Ishikawa (cell line): ENCODE data around the gene ABCG1.

Experiments
- CEBPB ChIP-seq: IDR thresholded peaks from 2 replicates; pipeline ENCODE4 v1.6.1; 2012
- CREB1 ChIP-seq: IDR thresholded peaks from 2 replicates; pipeline ENCODE4 v1.6.1; 2012; ENCODE audit warnings: low read depth
- EGR1 ChIP-seq: IDR thresholded peaks from 2 replicates; pipeline ENCODE4 v1.6.1; 2012
- EP300 ChIP-seq: IDR thresholded peaks from 2 replicates; pipeline ENCODE4 v1.6.1; 2012; ENCODE audit warnings: borderline replicate concordance
- FOXM1 ChIP-seq: IDR thresholded peaks from 2 replicates; pipeline ENCODE4 v1.6.1; 2012; ENCODE audit warnings: low read depth, borderline replicate concordance
- MAX ChIP-seq: IDR thresholded peaks from 2 replicates; pipeline ENCODE4 v1.6.1; 2012
- NFIC ChIP-seq: IDR thresholded peaks from 2 replicates; pipeline ENCODE4 v1.6.1; 2012
- RAD21 ChIP-seq: IDR thresholded peaks from 2 replicates; pipeline ENCODE4 v1.6.1; 2012; ENCODE audit warnings: low read depth
- TAF1 ChIP-seq: IDR thresholded peaks from 2 replicates; pipeline ENCODE4 v1.6.1; 2012; ENCODE audit warnings: low read depth, mild to moderate bottlenecking
- TCF12 ChIP-seq: IDR thresholded peaks from 2 replicates; pipeline ENCODE4 v1.6.1; 2012; ENCODE audit warnings: low read depth
- TEAD4 ChIP-seq: IDR thresholded peaks from 2 replicates; pipeline ENCODE4 v1.6.1; 2012
- USF1 ChIP-seq: IDR thresholded peaks from 2 replicates; pipeline ENCODE4 v1.6.1; 2012
- YY1 ChIP-seq: IDR thresholded peaks from 2 replicates; pipeline ENCODE4 v1.6.1; 2012; ENCODE audit warnings: low read depth
- ZBTB7A ChIP-seq: IDR thresholded peaks from 2 replicates; pipeline ENCODE4 v1.6.1; 2012; ENCODE audit warnings: low read depth
- TF ChIP-seq, protein P1 (sequence below): IDR thresholded peaks from 2 replicates; pipeline ENCODE4 v1.6.1; 2012; ENCODE audit warnings: low read depth, mild to moderate bottlenecking

Gene ABCG1

GRCh38 chr21:42309753-42310213 lies 90.8 kb downstream of the ABCG1 start:
- peak; percentile 84 for TF ChIP-seq RAD21
- no peak for TF ChIP-seq CREB1

DNA sequence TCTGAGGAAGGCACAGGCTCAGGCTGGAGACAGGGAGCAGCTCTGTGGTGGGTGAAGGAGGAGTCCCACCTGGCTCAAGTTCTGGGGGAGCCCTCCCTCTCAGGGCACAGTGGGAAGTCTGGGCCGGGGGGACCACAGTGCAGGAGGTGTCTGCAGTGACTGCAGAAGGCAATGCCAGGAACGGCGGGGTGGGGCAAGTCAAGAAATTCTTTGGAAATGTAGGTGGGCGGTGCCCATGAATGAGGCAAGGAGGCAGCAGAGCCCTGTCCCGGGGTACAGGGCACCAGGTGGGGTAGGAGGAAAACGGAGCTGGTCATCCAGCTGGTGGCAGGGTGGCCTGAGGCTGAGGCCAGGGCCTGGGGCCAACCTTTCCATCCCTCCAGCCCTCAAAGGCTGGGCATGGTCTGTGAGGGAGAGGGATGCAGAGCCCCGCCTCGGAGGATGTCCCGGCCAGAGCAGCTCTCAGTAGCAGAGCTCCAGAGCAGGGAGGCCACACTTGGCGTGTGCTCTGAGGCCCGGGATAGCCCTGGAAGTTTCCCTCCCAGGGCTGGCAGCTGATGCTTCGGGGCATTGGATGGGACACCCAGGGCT lies 91.6 kb downstream of the ABCG1 start:
- TF ChIP-seq NFIC (no peak), TAF1 (no peak), TCF12 (no peak)
- TF ChIP-seq, protein P1, sequence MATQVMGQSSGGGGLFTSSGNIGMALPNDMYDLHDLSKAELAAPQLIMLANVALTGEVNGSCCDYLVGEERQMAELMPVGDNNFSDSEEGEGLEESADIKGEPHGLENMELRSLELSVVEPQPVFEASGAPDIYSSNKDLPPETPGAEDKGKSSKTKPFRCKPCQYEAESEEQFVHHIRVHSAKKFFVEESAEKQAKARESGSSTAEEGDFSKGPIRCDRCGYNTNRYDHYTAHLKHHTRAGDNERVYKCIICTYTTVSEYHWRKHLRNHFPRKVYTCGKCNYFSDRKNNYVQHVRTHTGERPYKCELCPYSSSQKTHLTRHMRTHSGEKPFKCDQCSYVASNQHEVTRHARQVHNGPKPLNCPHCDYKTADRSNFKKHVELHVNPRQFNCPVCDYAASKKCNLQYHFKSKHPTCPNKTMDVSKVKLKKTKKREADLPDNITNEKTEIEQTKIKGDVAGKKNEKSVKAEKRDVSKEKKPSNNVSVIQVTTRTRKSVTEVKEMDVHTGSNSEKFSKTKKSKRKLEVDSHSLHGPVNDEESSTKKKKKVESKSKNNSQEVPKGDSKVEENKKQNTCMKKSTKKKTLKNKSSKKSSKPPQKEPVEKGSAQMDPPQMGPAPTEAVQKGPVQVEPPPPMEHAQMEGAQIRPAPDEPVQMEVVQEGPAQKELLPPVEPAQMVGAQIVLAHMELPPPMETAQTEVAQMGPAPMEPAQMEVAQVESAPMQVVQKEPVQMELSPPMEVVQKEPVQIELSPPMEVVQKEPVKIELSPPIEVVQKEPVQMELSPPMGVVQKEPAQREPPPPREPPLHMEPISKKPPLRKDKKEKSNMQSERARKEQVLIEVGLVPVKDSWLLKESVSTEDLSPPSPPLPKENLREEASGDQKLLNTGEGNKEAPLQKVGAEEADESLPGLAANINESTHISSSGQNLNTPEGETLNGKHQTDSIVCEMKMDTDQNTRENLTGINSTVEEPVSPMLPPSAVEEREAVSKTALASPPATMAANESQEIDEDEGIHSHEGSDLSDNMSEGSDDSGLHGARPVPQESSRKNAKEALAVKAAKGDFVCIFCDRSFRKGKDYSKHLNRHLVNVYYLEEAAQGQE: no peak

DNA sequence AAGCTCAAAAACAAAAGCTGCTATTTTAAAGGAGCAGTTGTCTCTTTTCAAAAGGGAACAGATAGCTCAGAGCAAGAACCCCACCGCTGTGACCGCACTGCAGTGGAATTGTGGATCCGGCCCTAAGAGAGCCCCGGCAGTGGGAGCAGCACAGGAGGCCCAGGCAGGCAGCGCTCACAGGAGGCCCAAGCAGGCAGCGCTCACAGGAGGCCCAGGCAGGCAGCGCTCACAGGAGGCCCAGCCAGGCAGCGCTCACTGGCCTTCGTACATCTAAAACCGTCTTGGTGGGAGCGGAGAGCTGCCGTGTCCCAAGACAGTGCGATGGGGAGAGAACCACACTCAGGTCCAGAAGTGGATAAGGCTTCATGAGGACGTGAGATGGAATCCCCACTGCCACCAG lies 92.2 kb downstream of the ABCG1 start:
- TF ChIP-seq RAD21 (no peak), TAF1 (no peak), YY1 (no peak), EGR1 (no peak), CEBPB (no peak), TEAD4 (no peak), USF1 (no peak), MAX (no peak), NFIC (no peak), EP300 (no peak)
- TF ChIP-seq, protein P1: no peak

- no peak for TF ChIP-seq FOXM1
- no peak for TF ChIP-seq EGR1
- TF ChIP-seq CREB1: no peak
- no peak for TF ChIP-seq NFIC
- TF ChIP-seq ZBTB7A: no peak
- TF ChIP-seq USF1: no peak
Measured at GRCh38 chr21:42311816-42312625, 93.1 kb downstream of the ABCG1 start.

GRCh38 chr21:42312626-42313104 lies 93.7 kb downstream of the ABCG1 start:
- TF ChIP-seq TCF12: no peak
- no peak for TF ChIP-seq CREB1
- TF ChIP-seq NFIC: no peak
- no peak for TF ChIP-seq TEAD4
- TF ChIP-seq FOXM1: no peak
- TF ChIP-seq EP300: no peak
- no peak for TF ChIP-seq ZBTB7A
- no peak for TF ChIP-seq MAX
- TF ChIP-seq EGR1: no peak
- no peak for TF ChIP-seq RAD21

DNA sequence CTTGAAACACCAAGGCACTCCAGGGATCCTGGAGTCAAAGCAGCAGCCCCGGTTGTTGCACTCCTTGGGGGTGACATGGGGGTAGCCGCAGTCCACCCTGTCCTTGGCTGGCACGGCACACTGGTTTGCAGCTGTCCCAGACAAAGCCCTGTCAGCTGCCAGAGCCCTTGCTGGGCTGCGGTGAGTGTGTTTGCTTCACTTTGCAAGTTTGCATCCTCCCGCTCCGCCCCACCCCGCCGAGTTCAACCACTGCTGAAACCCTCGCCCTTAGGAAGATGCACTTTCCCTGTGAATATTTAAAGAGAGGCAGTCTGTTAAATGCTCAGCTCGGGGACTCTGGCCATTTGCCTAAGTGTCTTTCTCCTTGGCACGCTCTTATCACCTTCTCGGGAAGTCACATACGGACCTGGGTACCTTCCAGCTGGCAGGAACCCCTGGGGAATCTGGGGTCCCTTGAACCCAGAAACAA lies 94.6 kb downstream of the ABCG1 start:
- TF ChIP-seq CEBPB (no peak), EP300 (no peak), USF1 (no peak), EGR1 (no peak), MAX (no peak), RAD21 (no peak), TEAD4 (no peak), FOXM1 (no peak), YY1 (no peak)
